PC-9 (cell line): Measurements from ENCODE around the gene FXYD4. TPM values are rescaled to one million over a fixed set of nuclear protein-coding genes. Genes with fewer than 3 reads are reported as not detected.

Experiments used
- BruUV-seq: library from RNA; stranded (reverse); fragments of 400-500 nt; replicated peaks from 2 replicates; lab custom pipeline; 2021; lab: Mats Ljungman, UMichigan
- CTCF ChIA-PET: fragments of 300-600 bp; sonication (Branson Sonifier 250); formaldehyde crosslinking; loops from one replicate; lab custom pipeline; 2022; ENCODE audit warnings: antibody characterized with exemption; lab: Charles Lee
- POLR2A ChIA-PET: fragments of 300-600 bp; sonication (Branson Sonifier 250); formaldehyde crosslinking; loops from one replicate; lab custom pipeline; 2022; ENCODE audit warnings: antibody characterized with exemption; ENCODE audit not compliant: unreplicated experiment; lab: Charles Lee
- DNase-seq, 2 experiments: peaks; one replicate each; pipeline versions ENCODE4 v3.0.0 to v3.0.0-alpha.2; 2015 to 2022; ENCODE audit warnings: mixed read lengths in 1 of 2
- H2AFZ ChIP-seq: fragments of 200-600 bp; sonication (generic); 2 replicates; pipeline ENCODE4 v1.8.1; 2017; ENCODE audit warnings: antibody characterized with exemption
- H3F3A ChIP-seq: fragments of 200-600 bp; sonication (generic); 2 replicates; pipeline ENCODE4 v1.8.1; 2017; ENCODE audit warnings: antibody characterized with exemption, mild to moderate bottlenecking, low read depth; ENCODE audit not compliant: insufficient read depth
- H3K27ac ChIP-seq: fragments of 200-600 bp; sonication (generic); 2 replicates; pipeline ENCODE4 v1.6.1; 2016; ENCODE audit warnings: mixed run types
- H3K27me3 ChIP-seq: fragments of 200-600 bp; sonication (generic); 2 replicates; pipeline ENCODE4 v1.6.1; 2016; ENCODE audit warnings: low read depth, mixed run types; ENCODE audit not compliant: insufficient read depth
- H3K36me3 ChIP-seq: fragments of 200-600 bp; sonication (generic); 2 replicates; pipeline ENCODE4 v1.6.1; 2016; ENCODE audit warnings: low read depth, mixed run types
- H3K4me1 ChIP-seq: fragments of 200-600 bp; sonication (generic); replicated peaks from 2 replicates; pipeline ENCODE4 v1.6.1; 2016; ENCODE audit warnings: mixed run types; ENCODE audit not compliant: insufficient read depth
- H3K4me2 ChIP-seq: fragments of 200-600 bp; sonication (generic); 2 replicates; pipeline ENCODE4 v1.6.1; 2017; ENCODE audit warnings: mixed run types
- H3K4me3 ChIP-seq: fragments of 200-600 bp; sonication (generic); 2 replicates; pipeline ENCODE4 v1.6.1; 2016; ENCODE audit warnings: mixed run types
- H3K79me2 ChIP-seq: fragments of 200-600 bp; sonication (generic); 2 replicates; pipeline ENCODE4 v1.6.1; 2017; ENCODE audit warnings: low read depth, mixed run types
- H3K9me2 ChIP-seq: fragments of 200-600 bp; sonication (generic); 2 replicates; pipeline ENCODE4 v1.8.1; 2017; ENCODE audit warnings: mild to moderate bottlenecking; ENCODE audit not compliant: insufficient read depth
- H3K9me3 ChIP-seq: fragments of 200-600 bp; sonication (generic); 2 replicates; pipeline ENCODE4 v1.8.1; 2016; ENCODE audit warnings: low read depth; ENCODE audit not compliant: insufficient read depth
- H4K20me1 ChIP-seq: fragments of 200-600 bp; sonication (generic); 2 replicates; pipeline ENCODE4 v1.8.1; 2017; ENCODE audit not compliant: insufficient read depth
- CTCF ChIP-seq: fragments of 200-600 bp; sonication (generic); conservative IDR thresholded peaks from 2 replicates; pipeline ENCODE4 v1.6.1; 2017; ENCODE audit warnings: mixed run types, antibody characterized with exemption, mild to moderate bottlenecking, moderate library complexity
- EZH2 ChIP-seq: fragments of 200-600 bp; sonication (generic); IDR thresholded peaks from 2 replicates; pipeline ENCODE4 v1.8.0; 2017; ENCODE audit warnings: antibody characterized with exemption, low read depth
- intact Hi-C: fragments of 100-400 bp; cut with micrococcal nuclease; formaldehyde crosslinking; loops from one replicate; pipeline ENCODE4 v1.10.0; 2022; ENCODE audit not compliant: unreplicated experiment
- total RNA-seq: library from RNA; stranded (reverse); gene quantifications from 2 replicates; pipeline ENCODE4 v1.2.3, GENCODE V29; 2021

FXYD4 gene
- total RNA-seq, 1 experiment from 2014 or later: not detected

GRCh38 chr10:43323245-43323644 lies 48.2 kb upstream of the FXYD4 start:
- Histone ChIP-seq H4K20me1 (no peaks in the 10 kb centered on the region), H3K79me2 (no peaks in the 10 kb centered on the region), H3K4me2 (peak overlapping the region; percentile 33), H2AFZ (no peak overlapping the region), H3K27me3 (peaks cover 20% of the 10 kb centered on the region; the same call in 1 of the 2 replicates), H3K9me2 (no peaks in the 10 kb centered on the region), H3K36me3 (no peaks in the 10 kb centered on the region), H3K4me1 (no peaks in the 10 kb centered on the region), H3F3A (no peaks in the 10 kb centered on the region), H3K9me3 (no peaks in the 10 kb centered on the region), H3K4me3 (no peak overlapping the region; the same call in 1 of the 2 replicates), H3K27ac (no peak overlapping the region)
- intact Hi-C loops: no loop called here
- no peak for DNase-seq
- ChIA-PET CTCF (interaction anchor here (0.5 kb wide), 1 partner anchor 121 kb away, joined by 5 read pairs; no protein-coding TSS in a partner anchor), POLR2A (no interaction called here)
- TF ChIP-seq CTCF: no peak
- TF ChIP-seq EZH2: no peak
- no TSS peak for BruUV-seq

- H3K4me3 ChIP-seq: no peak overlapping the region
- no peaks in the 10 kb centered on the region for H3K9me3 ChIP-seq
- no peaks in the 10 kb centered on the region for H3K79me2 ChIP-seq
- ChIA-PET POLR2A (no interaction called here), CTCF (no interaction called here)
- H4K20me1 ChIP-seq: no peaks in the 10 kb centered on the region
- H3K27me3 ChIP-seq: peaks cover 21% of the 10 kb centered on the region; the same call in 1 of the 2 replicates
- no peaks in the 10 kb centered on the region for H3K36me3 ChIP-seq
- H3K27ac ChIP-seq: no peak overlapping the region
- no peak for DNase-seq
- no peak overlapping the region for H3K4me2 ChIP-seq
- H3K4me1 ChIP-seq: no peaks in the 10 kb centered on the region
- intact Hi-C loops: no loop called here
- BruUV-seq: no TSS peak
- TF ChIP-seq EZH2: no peak
- TF ChIP-seq CTCF: no peak
- H3F3A ChIP-seq: no peaks in the 10 kb centered on the region
- no peaks in the 10 kb centered on the region for H3K9me2 ChIP-seq
- H2AFZ ChIP-seq: no peak overlapping the region
Measured at GRCh38 chr10:43324876-43325275, 46.6 kb upstream of the FXYD4 start.

GRCh38 chr10:43327171-43327570 lies 44.3 kb upstream of the FXYD4 start:
- H3K4me2 ChIP-seq: no peak overlapping the region
- no peaks in the 10 kb centered on the region for H4K20me1 ChIP-seq
- H3K27me3 ChIP-seq: peaks cover 19% of the 10 kb centered on the region; the same call in 1 of the 2 replicates
- BruUV-seq: no TSS peak
- ChIA-PET POLR2A (no interaction called here), CTCF (interaction anchor here (0.5 kb wide), 1 partner anchor 13 kb away, joined by 6 read pairs; no protein-coding TSS in a partner anchor)
- H3K9me2 ChIP-seq: no peaks in the 10 kb centered on the region
- H3F3A ChIP-seq: no peaks in the 10 kb centered on the region
- H3K27ac ChIP-seq: no peak overlapping the region
- H3K4me1 ChIP-seq: no peaks in the 10 kb centered on the region; the same call in 1 of the 2 replicates
- intact Hi-C loops: no loop called here
- H3K79me2 ChIP-seq: no peaks in the 10 kb centered on the region
- H3K4me3 ChIP-seq: no peak overlapping the region
- H3K36me3 ChIP-seq: no peaks in the 10 kb centered on the region
- H2AFZ ChIP-seq: no peak overlapping the region
- TF ChIP-seq CTCF (no peak), EZH2 (no peak)
- no peaks in the 10 kb centered on the region for H3K9me3 ChIP-seq
- DNase-seq: no peak
